CD14-positive monocyte (primary cell): ENCODE data around the gene KRTAP5-5. TPM values are rescaled to one million over a fixed set of nuclear protein-coding genes. Genes with fewer than 3 reads are reported as not detected.

Experiments
- DNase-seq, 3 donors: peaks; one replicate each; pipeline ENCODE4 v3.0.0-alpha.2; 2011 to 2022
- H2AFZ ChIP-seq: 2 replicates; pipeline ENCODE4 v1.6.0; 2012; ENCODE audit warnings: mild to moderate bottlenecking, low read depth, low read length, inconsistent platforms; ENCODE audit not compliant: insufficient read depth, poor library complexity, severe bottlenecking
- H3K27ac ChIP-seq, 2 donors: 1 replicate in 1 of 2; 2 replicates in 1 of 2; pipeline ENCODE4 v1.5.1; 2012 to 2013; ENCODE audit warnings: low read length in 2 of 2, control low read depth in 1 of 2, inconsistent platforms in 1 of 2, low read depth in 1 of 2, mild to moderate bottlenecking in 1 of 2
- H3K27me3 ChIP-seq, 2 donors: one replicate each; pipeline versions ENCODE4 v1.6.0 to v1.6.1; 2011 to 2013; ENCODE audit warnings: low read length in 2 of 2; ENCODE audit not compliant: control insufficient read depth in 2 of 2, insufficient read depth in 2 of 2
- H3K36me3 ChIP-seq, 2 donors: replicated peaks in 1 of 2; 1 replicate in 1 of 2; 2 replicates in 1 of 2; pipeline versions ENCODE4 v1.5.1 to v1.6.1; 2012 to 2013; ENCODE audit warnings: low read length in 2 of 2, control low read depth in 1 of 2, inconsistent platforms in 1 of 2, mild to moderate bottlenecking in 1 of 2; ENCODE audit not compliant: insufficient read depth in 2 of 2, control insufficient read depth in 1 of 2
- H3K4me1 ChIP-seq, 2 donors: 1 replicate in 1 of 2; 2 replicates in 1 of 2; pipeline versions ENCODE4 v1.5.1 to v1.6.1; 2012 to 2013; ENCODE audit warnings: low read length in 2 of 2, control low read depth in 1 of 2, inconsistent platforms in 1 of 2, mild to moderate bottlenecking in 1 of 2, moderate library complexity in 1 of 2; ENCODE audit not compliant: insufficient read depth in 2 of 2, control insufficient read depth in 1 of 2
- H3K4me2 ChIP-seq: replicated peaks from 2 replicates; pipeline ENCODE3; 2012; ENCODE audit warnings: low read length, moderate library complexity, mild to moderate bottlenecking; ENCODE audit not compliant: poor library complexity, severe bottlenecking; ENCODE audit errors: extremely low read depth
- H3K4me3 ChIP-seq, 3 experiments: fragments of 200-600 bp in 1 of 3; sonication (generic) in 1 of 3; replicated peaks in 1 of 3; 1 replicate in 2 of 3; 2 replicates in 1 of 3; pipeline ENCODE4 v1.5.1; 2011 to 2013; ENCODE audit warnings: low read length in 3 of 3, mild to moderate bottlenecking in 3 of 3, control low read depth in 2 of 3, low read depth in 2 of 3, inconsistent platforms in 1 of 3, moderate library complexity in 1 of 3
- H3K79me2 ChIP-seq: 2 replicates; pipeline ENCODE4 v1.6.0; 2012; ENCODE audit warnings: mild to moderate bottlenecking, control low read depth, inconsistent platforms, low read length, moderate library complexity; ENCODE audit not compliant: insufficient read depth
- H3K9ac ChIP-seq: 2 replicates; pipeline ENCODE4 v1.6.0; 2017; ENCODE audit warnings: low read length, mild to moderate bottlenecking; ENCODE audit not compliant: insufficient read depth, poor library complexity, severe bottlenecking
- H3K9me3 ChIP-seq, 2 donors: replicated peaks in 1 of 2; 1 replicate in 1 of 2; 2 replicates in 1 of 2; pipeline versions ENCODE4 v1.5.1 to v1.6.1; 2012 to 2013; ENCODE audit warnings: low read length in 2 of 2, control low read depth in 1 of 2; ENCODE audit not compliant: control insufficient read depth in 1 of 2, insufficient read depth in 1 of 2
- H4K20me1 ChIP-seq: 2 replicates; pipeline ENCODE4 v1.6.0; 2012; ENCODE audit warnings: mild to moderate bottlenecking, low read length, control low read depth, moderate library complexity; ENCODE audit not compliant: insufficient read depth
- H3K27ac Mint-ChIP-seq, 7 donors: one replicate each; pipeline ENCODE4 v1.8.0; 2020; ENCODE audit warnings: mild to moderate bottlenecking in 7 of 7, mixed read lengths in 7 of 7, moderate library complexity in 6 of 7, inconsistent platforms in 2 of 7
- H3K27me3 Mint-ChIP-seq, 3 donors: one replicate each; pipeline ENCODE4 v1.8.0; 2021 to 2022; ENCODE audit warnings: low read depth in 3 of 3, mild to moderate bottlenecking in 3 of 3, mixed read lengths in 3 of 3, moderate library complexity in 3 of 3, inconsistent platforms in 1 of 3
- H3K36me3 Mint-ChIP-seq, 2 donors: one replicate each; pipeline ENCODE4 v1.8.0; 2020; ENCODE audit warnings: mixed read lengths in 2 of 2, inconsistent platforms in 1 of 2, mild to moderate bottlenecking in 1 of 2
- H3K4me1 Mint-ChIP-seq: one replicate; pipeline ENCODE4 v1.8.0; 2020; ENCODE audit warnings: mild to moderate bottlenecking, mixed read lengths
- H3K4me3 Mint-ChIP-seq, 2 donors: one replicate each; pipeline ENCODE4 v1.8.0; 2020; ENCODE audit warnings: mild to moderate bottlenecking in 2 of 2, mixed read lengths in 2 of 2, moderate library complexity in 1 of 2
- H3K9me3 Mint-ChIP-seq, 7 donors: one replicate each; pipeline ENCODE4 v1.8.0; 2020 to 2022; ENCODE audit warnings: mixed read lengths in 7 of 7, mild to moderate bottlenecking in 6 of 7, moderate library complexity in 6 of 7, inconsistent platforms in 2 of 7
- CTCF ChIP-seq: fragments of 200-600 bp; IDR thresholded peaks from one replicate; pipeline ENCODE4 v1.8.0; 2022; ENCODE audit warnings: antibody characterized with exemption, mild to moderate bottlenecking
- WGBS: methylation state at CpG from one replicate; pipeline ENCODE4 v1.1.5; 2013; ENCODE audit warnings: missing lambda C conversion rate; ENCODE audit not compliant: insufficient coverage; 5-methylcytosine and 5-hydroxymethylcytosine counted together
- intact Hi-C, 2 donors: fragments of 100-400 bp; cut with micrococcal nuclease; formaldehyde crosslinking; loops; one replicate each; pipeline versions ENCODE4 v1.15.0 to v1.15.1; 2023
- polyA plus RNA-seq, 3 donors: library from polyadenylated mRNA; depleted of rRNA in 1 of 3; unstranded in 2 of 3; stranded (reverse) in 1 of 3; fragments of 300-500 nt in 2 of 3; fragments of >200 nt in 1 of 3; fragmentation: Illumina TruSeq in 2 of 3; gene quantifications; 1 replicate in 2 of 3; 2 replicates in 1 of 3; pipeline ENCODE4 v1.2.3, GENCODE V29; 2012 to 2021

The KRTAP5-5 gene
- polyA plus RNA-seq, 3 donors, result not detected

GRCh38 chr11:1639666-1640065, 10.1 kb downstream of the KRTAP5-5 start:
- no peak for TF ChIP-seq CTCF
- no peaks in the 10 kb centered on the region for H3K36me3 ChIP-seq
- no peak overlapping the region for H3K27ac ChIP-seq
- intact Hi-C loops, result no loop called here
- no peak overlapping the region for H2AFZ ChIP-seq
- H3K9ac ChIP-seq, result no peak overlapping the region
- no peaks in the 10 kb centered on the region for H3K27me3 ChIP-seq
- no peaks in the 10 kb centered on the region for H3K9me3 ChIP-seq
- no peak overlapping the region for H3K27ac Mint-ChIP-seq
- H3K4me1 Mint-ChIP-seq, result no peaks in the 10 kb centered on the region
- no peaks in the 10 kb centered on the region for H3K4me1 ChIP-seq
- no peak overlapping the region for H3K4me2 ChIP-seq
- no peaks in the 10 kb centered on the region for H3K9me3 Mint-ChIP-seq
- H3K79me2 ChIP-seq, result no peaks in the 10 kb centered on the region
- no peak for DNase-seq
- no peaks in the 10 kb centered on the region for H3K36me3 Mint-ChIP-seq
- no peaks in the 10 kb centered on the region for H4K20me1 ChIP-seq
- 72% methylated on average over 15 of the region's 15 CpGs for WGBS
- H3K4me3 ChIP-seq, result no peak overlapping the region
- H3K4me3 Mint-ChIP-seq, result no peak overlapping the region
- H3K27me3 Mint-ChIP-seq, result peaks cover 7 to 30% (median 21%) of the 10 kb centered on the region in 3 donors

GRCh38 chr11:1640076-1640946, 10.7 kb downstream of the KRTAP5-5 start:
- peak in 2 of 3 donors; percentile 4 to 30 for DNase-seq
- peak; percentile 96 for TF ChIP-seq CTCF
- intact Hi-C loops, result no loop called here

More at GRCh38 chr11:1640076-1640946, 10.7 kb downstream of the KRTAP5-5 start:
- H3K4me3 ChIP-seq, result no peak overlapping the region
- no peaks in the 10 kb centered on the region for H3K9me3 ChIP-seq
- 50% methylated on average over 29 of the region's 32 CpGs for WGBS
- Mint-ChIP-seq H3K4me3 (no peak overlapping the region), H3K9me3 (no peaks in the 10 kb centered on the region), H3K36me3 (no peaks in the 10 kb centered on the region), H3K27ac (no peak overlapping the region), H3K27me3 (peaks cover 9 to 31% (median 17%) of the 10 kb centered on the region in 3 donors), H3K4me1 (no peaks in the 10 kb centered on the region)
- no peak overlapping the region for H2AFZ ChIP-seq
- no peaks in the 10 kb centered on the region for H3K36me3 ChIP-seq
- no peak overlapping the region for H3K4me2 ChIP-seq
- no peaks in the 10 kb centered on the region for H4K20me1 ChIP-seq
- H3K27me3 ChIP-seq, result no peaks in the 10 kb centered on the region
- H3K4me1 ChIP-seq, result no peaks in the 10 kb centered on the region
- H3K9ac ChIP-seq, result no peak overlapping the region
- no peaks in the 10 kb centered on the region for H3K79me2 ChIP-seq
- no peak overlapping the region for H3K27ac ChIP-seq
